Ectodermal cell (in vitro differentiated cells): ENCODE measurements around the gene RAI1.
A peak's percentile ranks its signal among the peaks of the same experiment; 100 is the strongest.

Experiments
- H3K27ac ChIP-seq: 2 replicates; pipeline ENCODE4 v1.7.0; 2013; ENCODE audit warnings: mild to moderate bottlenecking, low read depth, low read length; ENCODE audit not compliant: insufficient read depth, poor library complexity, severe bottlenecking
- H3K27me3 ChIP-seq: 2 replicates; pipeline ENCODE4 v1.7.0; 2013; ENCODE audit warnings: mild to moderate bottlenecking, low read length; ENCODE audit not compliant: insufficient read depth, control insufficient read depth, poor library complexity, severe bottlenecking
- H3K36me3 ChIP-seq: one replicate; pipeline ENCODE4 v1.7.0; 2013; ENCODE audit warnings: low read length; ENCODE audit not compliant: control insufficient read depth, insufficient read depth
- H3K4me1 ChIP-seq: one replicate; pipeline ENCODE4 v1.7.0; 2013; ENCODE audit warnings: low read length; ENCODE audit not compliant: control insufficient read depth, insufficient read depth
- H3K4me3 ChIP-seq: 2 replicates; pipeline ENCODE4 v1.7.0; 2013; ENCODE audit warnings: low read depth, low read length, control low read depth; ENCODE audit not compliant: insufficient read depth
- H3K9me3 ChIP-seq: 2 replicates; pipeline ENCODE4 v1.7.0; 2013; ENCODE audit warnings: mild to moderate bottlenecking, low read length, moderate library complexity; ENCODE audit not compliant: control insufficient read depth
- WGBS, 2 experiments: methylation state at CpG; one replicate each; pipeline ENCODE4 v1.1.7; 2013; ENCODE audit warnings: missing lambda C conversion rate in 2 of 2; 5-methylcytosine and 5-hydroxymethylcytosine counted together

RAI1 gene

GRCh38 chr17:17767154-17767869 is 86.1 kb downstream of the RAI1 start:
- Histone ChIP-seq H3K36me3 (no peaks in the 10 kb centered on the region), H3K27ac (peak overlapping the region; percentile 30), H3K9me3 (no peaks in the 10 kb centered on the region), H3K4me3 (no peak overlapping the region), H3K27me3 (no peaks in the 10 kb centered on the region), H3K4me1 (peaks cover 73% of the 10 kb centered on the region)
- WGBS, 2 experiments: 74 to 76% methylated on average over 6 to 7 of the region's 7 CpGs

GRCh38 chr17:17767887-17768418 is 86.7 kb downstream of the RAI1 start:
- WGBS, 2 experiments: 91 to 93% methylated on average over 6 of the region's 6 CpGs
- H3K4me1 ChIP-seq: peaks cover 67% of the 10 kb centered on the region
- peak overlapping the region; percentile 30 for H3K27ac ChIP-seq
- no peaks in the 10 kb centered on the region for H3K9me3 ChIP-seq
- H3K4me3 ChIP-seq: no peak overlapping the region
- H3K36me3 ChIP-seq: no peaks in the 10 kb centered on the region
- H3K27me3 ChIP-seq: no peaks in the 10 kb centered on the region

DNA sequence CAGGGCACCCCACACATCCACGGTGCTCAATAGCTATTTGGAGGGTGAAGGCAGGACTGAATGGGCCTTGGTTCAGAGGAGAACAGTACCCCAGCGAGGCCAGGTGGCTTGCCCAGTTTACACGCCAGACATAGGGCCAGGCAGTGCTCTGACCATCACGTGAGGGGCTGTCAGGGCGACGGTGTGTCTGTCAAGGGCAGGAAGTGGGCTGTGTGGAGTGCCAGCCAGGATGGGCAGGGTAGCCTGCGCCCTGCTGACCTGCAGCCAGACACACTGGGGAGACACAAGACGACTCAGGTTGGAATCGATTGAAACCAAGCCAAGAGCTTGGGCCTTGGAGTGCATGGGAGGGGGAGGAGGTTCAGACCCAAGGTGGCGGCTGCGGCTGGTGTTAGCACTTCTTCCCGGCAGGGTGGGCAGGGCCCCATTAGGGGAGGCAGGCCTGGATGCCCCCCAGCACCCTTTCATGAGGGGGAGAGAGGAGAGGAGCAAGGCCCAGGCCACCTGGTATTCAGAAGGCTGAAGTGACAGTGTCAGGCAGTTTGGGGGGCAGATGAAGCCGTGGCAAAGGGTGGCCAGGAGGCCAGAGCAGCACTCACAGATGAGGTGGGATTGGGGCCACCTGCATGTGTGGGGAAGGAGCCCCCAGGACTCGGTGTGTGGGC is 87.3 kb downstream of the RAI1 start:
- Histone ChIP-seq H3K27me3 (no peaks in the 10 kb centered on the region), H3K36me3 (no peaks in the 10 kb centered on the region), H3K4me1 (peaks cover 61% of the 10 kb centered on the region), H3K9me3 (no peaks in the 10 kb centered on the region), H3K4me3 (no peak overlapping the region), H3K27ac (no peak overlapping the region)
- WGBS, 2 experiments: 91 to 94% methylated on average over 14 of the region's 14 CpGs

DNA sequence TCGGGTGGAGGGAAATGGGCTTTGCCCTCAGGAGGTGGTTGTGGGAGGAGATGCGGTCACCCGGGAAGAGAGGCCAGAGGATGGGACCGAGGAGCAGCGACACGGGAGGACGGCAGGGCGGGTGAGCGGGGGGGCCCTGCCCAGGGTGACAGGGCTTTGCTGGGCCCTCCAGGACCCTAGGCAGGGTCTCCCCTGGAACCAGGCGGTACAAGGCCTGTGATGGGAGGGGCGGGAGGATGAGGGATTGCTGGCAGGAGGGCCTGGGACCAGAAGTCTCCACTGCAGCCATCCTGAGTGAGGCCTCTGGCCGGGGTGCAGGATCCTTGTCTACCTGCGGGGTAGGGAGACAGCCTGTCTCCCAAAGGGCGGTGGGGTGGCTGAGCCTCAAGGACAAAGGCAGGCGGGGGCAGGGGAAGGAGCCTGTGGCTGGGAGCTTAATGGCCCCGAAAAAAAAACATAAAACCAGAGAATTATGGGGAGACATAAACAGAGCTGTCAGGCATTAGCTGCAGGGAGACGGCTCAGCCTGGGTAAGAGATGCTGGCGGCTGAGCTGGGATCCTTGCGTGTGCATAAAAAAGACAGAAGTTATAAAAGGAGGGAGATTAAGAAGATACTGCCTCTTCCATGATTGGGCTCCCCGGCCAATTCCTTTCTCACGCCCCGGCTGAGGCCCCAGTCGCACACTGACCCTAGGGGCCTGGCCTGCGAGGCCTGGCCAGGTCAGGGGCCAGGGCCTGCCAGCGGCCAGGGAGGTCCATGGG is 88.8 kb downstream of the RAI1 start:
- H3K27me3 ChIP-seq: no peaks in the 10 kb centered on the region
- WGBS, 2 experiments: 84 to 85% methylated on average over 25 of the region's 25 CpGs
- H3K9me3 ChIP-seq: no peaks in the 10 kb centered on the region
- H3K36me3 ChIP-seq: no peaks in the 10 kb centered on the region
- H3K27ac ChIP-seq: no peak overlapping the region
- peaks cover 61% of the 10 kb centered on the region for H3K4me1 ChIP-seq
- no peak overlapping the region for H3K4me3 ChIP-seq

- Histone ChIP-seq H3K9me3 (no peaks in the 10 kb centered on the region), H3K4me3 (no peak overlapping the region), H3K27ac (no peak overlapping the region), H3K27me3 (no peaks in the 10 kb centered on the region), H3K36me3 (no peaks in the 10 kb centered on the region), H3K4me1 (peaks cover 60% of the 10 kb centered on the region)
- 89 to 91% methylated on average over 13 of the region's 13 CpGs for WGBS, 2 experiments
Observed at GRCh38 chr17:17770632-17771044, 89.4 kb downstream of the RAI1 start.

DNA sequence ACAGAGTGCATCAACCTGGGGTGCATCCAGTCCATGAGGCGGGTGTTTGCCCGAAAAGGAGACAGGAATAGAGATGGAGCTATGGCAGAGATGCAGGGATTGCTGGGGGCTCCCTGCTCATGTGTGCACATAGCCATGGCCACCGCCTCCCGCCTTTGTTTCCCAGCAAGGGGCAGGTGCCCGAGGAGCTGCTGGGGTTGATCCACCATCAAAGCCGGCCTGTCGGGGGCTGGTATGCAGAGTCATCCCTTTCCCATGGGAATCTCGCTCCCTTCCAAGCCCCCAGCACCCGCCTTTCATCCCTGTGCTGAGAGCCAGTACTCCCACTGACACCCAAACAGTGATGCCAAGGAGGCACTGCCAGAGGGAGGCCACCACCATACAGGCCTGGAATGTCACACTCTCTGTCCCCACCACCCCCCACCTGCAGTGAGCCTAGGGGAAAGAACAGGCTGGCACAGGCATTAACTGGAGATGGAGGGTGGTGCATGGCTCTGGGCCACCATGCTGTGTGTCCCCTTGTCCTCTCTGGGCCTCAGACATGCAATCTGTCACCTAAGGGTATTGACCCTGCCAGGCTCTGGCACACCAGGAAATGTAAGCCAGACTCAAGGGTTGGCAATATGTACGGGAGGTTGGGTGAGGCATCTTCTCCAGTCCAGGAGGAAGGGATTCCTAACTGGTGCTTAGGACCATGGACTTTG is 90.4 kb downstream of the RAI1 start:
- Histone ChIP-seq H3K9me3 (no peaks in the 10 kb centered on the region), H3K27me3 (no peaks in the 10 kb centered on the region), H3K36me3 (no peaks in the 10 kb centered on the region), H3K27ac (no peak overlapping the region), H3K4me3 (no peak overlapping the region), H3K4me1 (peaks cover 50% of the 10 kb centered on the region)
- WGBS, 2 experiments: 82 to 87% methylated on average over 10 of the region's 10 CpGs

- Histone ChIP-seq H3K27ac (no peak overlapping the region), H3K9me3 (no peaks in the 10 kb centered on the region), H3K4me3 (no peak overlapping the region), H3K4me1 (peaks cover 44% of the 10 kb centered on the region), H3K27me3 (no peaks in the 10 kb centered on the region), H3K36me3 (no peaks in the 10 kb centered on the region)
- WGBS, 2 experiments: 74 to 78% methylated on average over 3 of the region's 3 CpGs
Observed at GRCh38 chr17:17772231-17772630, 91.0 kb downstream of the RAI1 start.

GRCh38 chr17:17774009-17774881 is 93.0 kb downstream of the RAI1 start:
- WGBS, 2 experiments: 91 to 92% methylated on average over 21 of the region's 21 CpGs
- H3K4me1 ChIP-seq: peaks cover 36% of the 10 kb centered on the region
- no peak overlapping the region for H3K27ac ChIP-seq

GRCh38 chr17:17776889-17777288 is 95.6 kb downstream of the RAI1 start:
- Histone ChIP-seq H3K27ac (no peak overlapping the region), H3K4me1 (peaks cover 32% of the 10 kb centered on the region), H3K36me3 (no peaks in the 10 kb centered on the region), H3K27me3 (peaks cover 10% of the 10 kb centered on the region), H3K4me3 (no peak overlapping the region), H3K9me3 (no peaks in the 10 kb centered on the region)
- WGBS, 2 experiments: 92 to 93% methylated on average over 3 of the region's 3 CpGs

More at GRCh38 chr17:17774009-17774881, 93.0 kb downstream of the RAI1 start:
- no peaks in the 10 kb centered on the region for H3K36me3 ChIP-seq
- no peak overlapping the region for H3K4me3 ChIP-seq
- no peaks in the 10 kb centered on the region for H3K9me3 ChIP-seq
- H3K27me3 ChIP-seq: no peaks in the 10 kb centered on the region
